Measurements from ENCODE around the gene TMEM115. TPM values are rescaled to one million over a fixed set of nuclear protein-coding genes. Genes with fewer than 3 reads are reported as not detected.

TMEM115 gene
- total RNA-seq, 1 donor from 2014 or later, result 19.7 TPM

DNA sequence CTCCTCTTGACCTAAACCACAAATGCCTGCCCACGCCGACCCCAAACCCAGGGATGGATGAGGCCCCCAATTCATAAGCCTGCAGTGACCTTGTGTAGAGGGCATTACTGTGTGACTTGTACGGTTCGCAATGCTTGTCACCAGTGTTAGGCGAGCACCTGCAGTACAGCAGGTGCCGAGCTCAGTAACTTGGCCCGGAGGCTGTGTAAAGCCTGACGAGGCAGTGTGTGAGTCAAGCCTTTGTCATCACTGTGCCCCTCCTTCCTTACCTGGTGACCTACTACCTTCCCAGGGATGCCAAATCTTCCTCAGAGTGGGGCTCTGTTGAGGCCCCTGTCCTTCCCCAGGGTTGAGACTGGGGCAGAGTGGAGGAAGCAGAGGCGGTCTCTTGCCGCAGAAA lies 37.2 kb upstream of the TMEM115 start:
- Histone ChIP-seq H3K27me3 (ENCODE audit: control insufficient read depth, insufficient read depth, low read length) (peaks cover 37% of the 10 kb centered on the region), H3K36me3 (ENCODE audit: control insufficient read depth, insufficient read depth, low read length) (no peaks in the 10 kb centered on the region), H3K4me3 (ENCODE audit: low read depth, low read length) (no peak overlapping the region)
- TF ChIP-seq, protein P1, sequence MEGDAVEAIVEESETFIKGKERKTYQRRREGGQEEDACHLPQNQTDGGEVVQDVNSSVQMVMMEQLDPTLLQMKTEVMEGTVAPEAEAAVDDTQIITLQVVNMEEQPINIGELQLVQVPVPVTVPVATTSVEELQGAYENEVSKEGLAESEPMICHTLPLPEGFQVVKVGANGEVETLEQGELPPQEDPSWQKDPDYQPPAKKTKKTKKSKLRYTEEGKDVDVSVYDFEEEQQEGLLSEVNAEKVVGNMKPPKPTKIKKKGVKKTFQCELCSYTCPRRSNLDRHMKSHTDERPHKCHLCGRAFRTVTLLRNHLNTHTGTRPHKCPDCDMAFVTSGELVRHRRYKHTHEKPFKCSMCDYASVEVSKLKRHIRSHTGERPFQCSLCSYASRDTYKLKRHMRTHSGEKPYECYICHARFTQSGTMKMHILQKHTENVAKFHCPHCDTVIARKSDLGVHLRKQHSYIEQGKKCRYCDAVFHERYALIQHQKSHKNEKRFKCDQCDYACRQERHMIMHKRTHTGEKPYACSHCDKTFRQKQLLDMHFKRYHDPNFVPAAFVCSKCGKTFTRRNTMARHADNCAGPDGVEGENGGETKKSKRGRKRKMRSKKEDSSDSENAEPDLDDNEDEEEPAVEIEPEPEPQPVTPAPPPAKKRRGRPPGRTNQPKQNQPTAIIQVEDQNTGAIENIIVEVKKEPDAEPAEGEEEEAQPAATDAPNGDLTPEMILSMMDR (IDR thresholded peaks at IDR 0.05; ENCODE audit: insufficient read depth, low read length, severe bottlenecking), result no peak
- DNase-seq (ENCODE audit: low read depth) (peak; percentile 90), FAIRE-seq (peak; percentile 96)

DNA sequence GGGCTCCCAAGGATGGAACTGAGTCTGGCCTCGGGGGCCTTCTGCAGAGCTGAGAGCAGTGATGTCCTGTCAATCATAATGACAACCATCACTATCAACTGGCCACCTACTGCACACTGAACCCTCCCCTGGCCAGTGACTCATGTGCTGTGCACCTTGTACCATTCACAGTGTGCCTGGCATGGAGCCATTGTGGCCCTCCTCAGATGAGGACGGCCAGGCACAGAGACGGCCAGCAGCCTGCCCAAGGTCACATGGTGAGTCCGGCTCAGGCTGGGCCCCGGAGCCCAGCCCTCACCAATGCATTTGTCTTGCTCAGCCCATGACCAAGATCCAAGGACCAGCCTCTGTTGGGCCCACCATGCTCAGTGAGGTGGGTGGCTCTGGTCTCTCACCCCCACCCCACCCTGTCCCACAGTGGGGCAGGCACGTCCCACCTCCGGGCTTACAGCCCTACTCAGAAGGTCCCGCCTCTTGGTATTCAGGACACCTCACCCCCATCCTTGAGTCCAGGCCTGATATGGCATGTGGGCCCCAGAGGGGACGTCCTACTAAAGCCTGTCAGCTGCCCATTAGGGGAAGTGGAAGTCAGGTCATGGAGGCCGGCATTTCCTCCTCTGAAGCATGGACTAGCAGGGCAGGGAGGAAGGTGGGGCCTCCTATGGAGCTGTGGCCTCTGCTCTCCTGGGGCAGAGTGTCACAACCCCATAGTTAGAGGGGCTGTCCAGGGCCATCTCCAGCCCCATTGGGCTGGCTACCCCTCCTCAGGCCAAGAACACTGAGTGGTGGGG lies 35.9 kb upstream of the TMEM115 start:
- FAIRE-seq, result no peak

DNA sequence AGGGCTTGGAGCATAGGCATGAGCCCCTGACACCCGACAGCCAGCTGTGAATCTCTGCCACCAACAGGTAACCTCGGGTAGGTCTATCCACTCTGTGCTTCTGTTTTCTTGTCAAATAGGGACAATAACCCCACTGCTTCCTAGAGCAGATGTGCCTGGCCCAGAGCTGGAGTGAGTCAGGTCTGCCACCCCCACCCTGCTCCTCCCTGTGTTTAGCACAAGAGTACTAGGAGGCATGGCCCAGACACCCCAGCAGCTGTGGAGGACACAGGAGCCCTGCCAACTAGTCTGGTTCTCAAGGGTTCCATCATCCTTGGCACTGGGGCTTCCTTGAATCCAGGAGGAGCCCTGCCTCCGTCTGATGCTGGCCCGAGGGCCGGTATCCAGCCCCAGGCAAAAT lies 33.7 kb upstream of the TMEM115 start:
- FAIRE-seq (peak; percentile 23), DNase-seq (ENCODE audit: low read depth) (no peak)
- H3K4me3 ChIP-seq (ENCODE audit: low read depth, low read length), result no peak overlapping the region
- H3K27me3 ChIP-seq (ENCODE audit: control insufficient read depth, insufficient read depth, low read length), result peaks cover 24% of the 10 kb centered on the region
- TF ChIP-seq, protein P1 (IDR thresholded peaks at IDR 0.05; ENCODE audit: insufficient read depth, low read length, severe bottlenecking), result no peak
- H3K36me3 ChIP-seq (ENCODE audit: control insufficient read depth, insufficient read depth, low read length), result no peaks in the 10 kb centered on the region

More for the DNA sequence above, 35.9 kb upstream of the TMEM115 start:
- no peak overlapping the region for H3K4me3 ChIP-seq (ENCODE audit: low read depth, low read length)
- DNase-seq (ENCODE audit: low read depth), result no peak
- peaks cover 35% of the 10 kb centered on the region for H3K27me3 ChIP-seq (ENCODE audit: control insufficient read depth, insufficient read depth, low read length)
- H3K36me3 ChIP-seq (ENCODE audit: control insufficient read depth, insufficient read depth, low read length), result no peaks in the 10 kb centered on the region
- TF ChIP-seq, protein P1 (IDR thresholded peaks at IDR 0.05; ENCODE audit: insufficient read depth, low read length, severe bottlenecking), result no peak

DNA sequence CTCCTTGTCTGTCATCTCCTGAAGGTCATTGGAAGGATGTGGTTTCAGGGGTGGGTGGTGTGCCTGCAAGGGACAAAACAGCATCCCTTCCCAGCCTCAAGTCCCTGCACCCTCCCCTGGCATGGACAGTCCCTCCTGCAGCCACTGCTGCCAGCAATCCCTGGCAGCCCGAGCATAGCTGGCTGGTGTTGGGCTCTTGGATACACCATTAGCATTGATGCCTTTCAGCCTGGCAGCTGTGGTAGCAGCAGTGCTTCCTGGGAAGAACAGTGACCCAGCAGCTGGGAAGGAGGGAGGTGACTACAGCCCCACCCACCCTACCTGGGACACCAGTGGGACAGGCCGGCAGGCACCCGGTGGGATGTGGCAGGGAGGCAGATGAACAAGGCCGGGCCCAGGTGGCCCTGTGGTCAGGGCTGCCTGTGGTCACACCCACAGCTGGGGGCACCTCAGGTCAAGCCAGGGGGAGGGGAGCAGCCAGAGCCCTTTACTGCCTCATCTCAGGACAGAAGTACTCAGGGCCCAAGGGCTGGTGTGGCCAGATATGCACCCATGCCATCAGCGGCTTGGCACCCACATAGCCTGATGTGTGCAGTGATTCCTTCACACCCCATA lies 32.9 kb upstream of the TMEM115 start:
- H3K27me3 ChIP-seq (ENCODE audit: control insufficient read depth, insufficient read depth, low read length), result peaks cover 18% of the 10 kb centered on the region
- DNase-seq (ENCODE audit: low read depth) (no peak), FAIRE-seq (no peak)
- H3K4me3 ChIP-seq (ENCODE audit: low read depth, low read length), result no peak overlapping the region
- no peaks in the 10 kb centered on the region for H3K36me3 ChIP-seq (ENCODE audit: control insufficient read depth, insufficient read depth, low read length)
- TF ChIP-seq, protein P1 (IDR thresholded peaks at IDR 0.05; ENCODE audit: insufficient read depth, low read length, severe bottlenecking), result no peak

DNA sequence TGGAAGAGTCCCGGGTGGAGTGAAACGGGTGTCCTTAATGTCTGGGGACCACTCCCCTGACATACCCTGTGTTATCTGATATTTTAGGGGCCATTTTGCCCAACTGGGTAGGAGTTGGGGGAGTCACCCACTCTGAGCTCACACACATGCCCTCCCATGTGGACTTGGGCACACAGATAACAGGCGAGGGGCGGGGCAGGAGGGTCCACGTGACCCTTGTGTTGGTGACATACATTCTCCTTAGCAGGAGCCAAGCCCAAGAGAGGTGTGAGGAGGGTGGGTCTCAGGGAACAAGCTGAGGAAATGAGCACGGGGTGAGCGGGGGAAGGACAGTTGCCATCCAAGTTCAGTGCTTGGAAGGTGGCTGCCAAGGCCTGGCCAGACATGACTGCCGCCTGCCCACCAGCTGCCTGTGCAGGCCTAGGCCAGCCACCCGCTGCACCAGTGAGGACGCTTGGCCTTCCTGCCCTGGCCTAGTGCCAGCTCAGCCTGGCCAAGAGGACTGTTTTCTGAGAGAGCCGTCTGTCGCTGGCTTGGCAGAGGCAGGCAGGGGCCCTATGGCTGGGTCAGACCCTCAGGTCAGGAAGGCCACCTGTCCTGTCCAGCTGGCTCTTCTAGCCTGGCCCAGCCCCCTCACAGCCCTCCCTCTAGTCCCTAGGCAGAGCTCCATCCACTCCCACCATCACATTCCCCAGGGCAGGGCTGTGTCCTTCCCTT lies 31.3 kb upstream of the TMEM115 start:
- Histone ChIP-seq H3K4me3 (ENCODE audit: low read depth, low read length) (no peak overlapping the region), H3K36me3 (ENCODE audit: control insufficient read depth, insufficient read depth, low read length) (no peaks in the 10 kb centered on the region), H3K27me3 (ENCODE audit: control insufficient read depth, insufficient read depth, low read length) (peaks cover 16% of the 10 kb centered on the region)
- TF ChIP-seq, protein P1 (IDR thresholded peaks at IDR 0.05; ENCODE audit: insufficient read depth, low read length, severe bottlenecking), result no peak
- DNase-seq (ENCODE audit: low read depth) (peak; percentile 75), FAIRE-seq (no peak)
